ENCODE data around the gene GPD1. TPM values are rescaled to one million over a fixed set of nuclear protein-coding genes. Genes with fewer than 3 reads are reported as not detected.
A peak's percentile ranks its signal among the peaks of the same experiment; 100 is the strongest.
"Not testable (repeated sequence)": the region's sequence is repeated elsewhere in the genome, so short reads cannot be mapped to it uniquely, and the experiment has no call there.

GPD1 gene
- total RNA-seq, 1 donor from 2014 or later: not detected

DNA sequence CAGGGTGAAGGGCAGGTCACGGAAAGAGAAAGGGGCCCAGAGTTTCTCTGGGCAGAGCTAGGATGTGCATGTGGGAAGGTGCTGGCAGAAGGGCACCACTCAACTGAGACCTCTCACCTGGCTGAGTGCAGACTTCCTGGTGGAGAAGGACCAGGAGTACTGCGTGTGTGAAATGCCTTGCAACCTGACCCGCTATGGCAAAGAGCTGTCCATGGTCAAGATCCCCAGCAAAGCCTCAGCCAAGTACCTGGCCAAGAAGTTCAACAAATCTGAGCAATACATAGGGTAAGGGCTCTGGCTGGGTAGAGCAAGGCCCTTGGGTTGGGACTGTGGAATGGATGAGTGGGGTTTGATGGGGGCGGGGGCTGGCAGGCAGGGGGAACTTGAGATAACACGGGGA lies 24.0 kb upstream of the GPD1 start:
- Mint-ChIP-seq H3K36me3 (no peaks in the 10 kb centered on the region), H3K27me3 (ENCODE audit: insufficient read depth, low read depth) (peaks cover 5% of the 10 kb centered on the region), H3K27ac (peak overlapping the region; percentile 42), H3K4me1 (peaks cover 5% of the 10 kb centered on the region), H3K9me3 (no peaks in the 10 kb centered on the region), H3K4me3 (no peak overlapping the region)
- Histone ChIP-seq H3K27me3 (peaks cover 15% of the 10 kb centered on the region), H3K4me2 (no peak overlapping the region), H2AFZ (replicated peaks) (no peak overlapping the region), H3K9me3 (ENCODE audit: low read depth) (no peaks in the 10 kb centered on the region), H3F3A (ENCODE audit: low read depth) (peaks cover 5% of the 10 kb centered on the region), H3K9ac (no peak overlapping the region), H3K4me3 (no peak overlapping the region), H3K4me1 (no peaks in the 10 kb centered on the region), H3K79me2 (ENCODE audit: low read depth) (peaks cover 5% of the 10 kb centered on the region), H4K20me1 (ENCODE audit: low read depth) (no peaks in the 10 kb centered on the region), H3K36me3 (no peaks in the 10 kb centered on the region), H3K27ac (no peak overlapping the region)
- DNase-seq (ENCODE audit: low spot score): no peak
- TF ChIP-seq EZH2 (IDR thresholded peaks at IDR 0.05) (no peak), EZH2phosphoT487 (IDR thresholded peaks at IDR 0.05) (no peak)
- TF ChIP-seq, protein P1, sequence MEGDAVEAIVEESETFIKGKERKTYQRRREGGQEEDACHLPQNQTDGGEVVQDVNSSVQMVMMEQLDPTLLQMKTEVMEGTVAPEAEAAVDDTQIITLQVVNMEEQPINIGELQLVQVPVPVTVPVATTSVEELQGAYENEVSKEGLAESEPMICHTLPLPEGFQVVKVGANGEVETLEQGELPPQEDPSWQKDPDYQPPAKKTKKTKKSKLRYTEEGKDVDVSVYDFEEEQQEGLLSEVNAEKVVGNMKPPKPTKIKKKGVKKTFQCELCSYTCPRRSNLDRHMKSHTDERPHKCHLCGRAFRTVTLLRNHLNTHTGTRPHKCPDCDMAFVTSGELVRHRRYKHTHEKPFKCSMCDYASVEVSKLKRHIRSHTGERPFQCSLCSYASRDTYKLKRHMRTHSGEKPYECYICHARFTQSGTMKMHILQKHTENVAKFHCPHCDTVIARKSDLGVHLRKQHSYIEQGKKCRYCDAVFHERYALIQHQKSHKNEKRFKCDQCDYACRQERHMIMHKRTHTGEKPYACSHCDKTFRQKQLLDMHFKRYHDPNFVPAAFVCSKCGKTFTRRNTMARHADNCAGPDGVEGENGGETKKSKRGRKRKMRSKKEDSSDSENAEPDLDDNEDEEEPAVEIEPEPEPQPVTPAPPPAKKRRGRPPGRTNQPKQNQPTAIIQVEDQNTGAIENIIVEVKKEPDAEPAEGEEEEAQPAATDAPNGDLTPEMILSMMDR (IDR thresholded peaks at IDR 0.05): no peak

DNA sequence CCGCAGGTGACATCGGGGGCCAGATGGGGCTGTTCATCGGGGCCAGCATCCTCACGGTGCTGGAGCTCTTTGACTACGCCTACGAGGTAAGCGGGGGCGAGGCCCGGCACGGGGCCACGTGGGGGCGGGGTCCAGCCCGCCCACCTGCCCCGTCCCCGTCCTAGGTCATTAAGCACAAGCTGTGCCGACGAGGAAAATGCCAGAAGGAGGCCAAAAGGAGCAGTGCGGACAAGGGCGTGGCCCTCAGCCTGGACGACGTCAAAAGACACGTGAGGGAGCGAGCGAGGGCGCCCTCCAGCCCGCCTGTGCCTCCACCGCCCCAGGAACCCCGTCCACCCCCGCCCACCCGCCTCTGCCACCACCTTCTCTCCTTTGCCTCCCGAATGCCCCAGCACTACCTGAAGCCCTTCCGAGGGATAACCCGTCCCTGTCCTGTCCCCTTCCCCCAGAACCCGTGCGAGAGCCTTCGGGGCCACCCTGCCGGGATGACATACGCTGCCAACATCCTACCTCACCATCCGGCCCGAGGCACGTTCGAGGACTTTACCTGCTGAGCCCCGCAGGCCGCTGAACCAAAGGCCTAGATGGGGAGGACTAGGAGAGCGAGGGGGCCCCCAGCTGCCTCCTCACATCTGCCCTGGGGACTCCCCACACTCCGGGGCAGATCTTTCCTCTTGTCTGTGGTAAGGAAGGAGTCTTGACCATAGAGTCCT lies 22.6 kb upstream of the GPD1 start:
- Mint-ChIP-seq H3K4me3 (no peak overlapping the region), H3K27me3 (ENCODE audit: insufficient read depth, low read depth) (peaks cover 5% of the 10 kb centered on the region), H3K27ac (peak overlapping the region; percentile 81), H3K4me1 (peaks cover 16% of the 10 kb centered on the region), H3K9me3 (no peaks in the 10 kb centered on the region), H3K36me3 (no peaks in the 10 kb centered on the region)
- peak; percentile 32 for DNase-seq (ENCODE audit: low spot score)
- H3K36me3 ChIP-seq: no peaks in the 10 kb centered on the region
- no peak overlapping the region for H3K9ac ChIP-seq
- peaks cover 17% of the 10 kb centered on the region for H3K79me2 ChIP-seq (ENCODE audit: low read depth)
- peaks cover 15% of the 10 kb centered on the region for H3K27me3 ChIP-seq
- no peak overlapping the region for H2AFZ ChIP-seq (replicated peaks)
- no peak for TF ChIP-seq EZH2 (IDR thresholded peaks at IDR 0.05)
- TF ChIP-seq, protein P1 (IDR thresholded peaks at IDR 0.05): no peak
- TF ChIP-seq EZH2phosphoT487 (IDR thresholded peaks at IDR 0.05): no peak
- H3K4me3 ChIP-seq: no peak overlapping the region
- peaks cover 9% of the 10 kb centered on the region for H4K20me1 ChIP-seq (ENCODE audit: low read depth)
- no peak overlapping the region for H3K27ac ChIP-seq
- peaks cover 3% of the 10 kb centered on the region for H3K4me1 ChIP-seq
- H3F3A ChIP-seq (ENCODE audit: low read depth): peaks cover 13% of the 10 kb centered on the region
- no peaks in the 10 kb centered on the region for H3K9me3 ChIP-seq (ENCODE audit: low read depth)
- H3K4me2 ChIP-seq: no peak overlapping the region

DNA sequence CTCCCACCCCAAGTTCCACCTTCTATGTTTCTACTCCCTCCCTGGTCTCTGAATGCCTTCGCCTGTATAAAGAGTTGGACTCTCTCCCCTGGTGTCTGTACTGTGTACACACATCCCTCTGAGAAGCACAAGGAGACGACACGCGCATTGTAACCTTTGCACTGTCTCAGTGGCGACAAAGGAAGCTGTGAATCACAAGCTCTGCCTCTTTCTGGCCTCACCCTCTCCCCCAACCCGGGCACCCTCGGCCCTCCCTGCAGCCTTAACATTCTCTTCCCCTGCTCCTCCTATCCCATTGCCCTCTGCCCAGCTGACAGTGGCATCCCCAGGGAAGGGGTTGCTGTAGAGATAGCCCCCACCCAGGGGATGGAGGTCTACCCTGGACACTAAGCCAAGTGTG lies 21.2 kb upstream of the GPD1 start:
- TF ChIP-seq EZH2 (IDR thresholded peaks at IDR 0.05) (no peak), EZH2phosphoT487 (IDR thresholded peaks at IDR 0.05) (no peak)
- H3K27ac ChIP-seq: no peak overlapping the region
- H3K27me3 Mint-ChIP-seq (ENCODE audit: insufficient read depth, low read depth): peaks cover 2% of the 10 kb centered on the region
- no peak overlapping the region for H3K4me2 ChIP-seq
- peak overlapping the region; percentile 59 for H3K27ac Mint-ChIP-seq
- no peaks in the 10 kb centered on the region for H3K9me3 Mint-ChIP-seq
- no peaks in the 10 kb centered on the region for H3K9me3 ChIP-seq (ENCODE audit: low read depth)
- peaks cover 26% of the 10 kb centered on the region for H3F3A ChIP-seq (ENCODE audit: low read depth)
- H3K9ac ChIP-seq: no peak overlapping the region
- H3K4me1 Mint-ChIP-seq: peaks cover 21% of the 10 kb centered on the region
- no peak overlapping the region for H2AFZ ChIP-seq (replicated peaks)
- H4K20me1 ChIP-seq (ENCODE audit: low read depth): peaks cover 21% of the 10 kb centered on the region
- H3K4me3 ChIP-seq: no peak overlapping the region
- peaks cover 3% of the 10 kb centered on the region for H3K4me1 ChIP-seq
- H3K36me3 ChIP-seq: peaks cover 5% of the 10 kb centered on the region
- H3K4me3 Mint-ChIP-seq: peak overlapping the region; percentile 1
- peaks cover 15% of the 10 kb centered on the region for H3K27me3 ChIP-seq
- peaks cover 31% of the 10 kb centered on the region for H3K79me2 ChIP-seq (ENCODE audit: low read depth)
- peaks cover 8% of the 10 kb centered on the region for H3K36me3 Mint-ChIP-seq
- DNase-seq (ENCODE audit: low spot score): no peak

DNA sequence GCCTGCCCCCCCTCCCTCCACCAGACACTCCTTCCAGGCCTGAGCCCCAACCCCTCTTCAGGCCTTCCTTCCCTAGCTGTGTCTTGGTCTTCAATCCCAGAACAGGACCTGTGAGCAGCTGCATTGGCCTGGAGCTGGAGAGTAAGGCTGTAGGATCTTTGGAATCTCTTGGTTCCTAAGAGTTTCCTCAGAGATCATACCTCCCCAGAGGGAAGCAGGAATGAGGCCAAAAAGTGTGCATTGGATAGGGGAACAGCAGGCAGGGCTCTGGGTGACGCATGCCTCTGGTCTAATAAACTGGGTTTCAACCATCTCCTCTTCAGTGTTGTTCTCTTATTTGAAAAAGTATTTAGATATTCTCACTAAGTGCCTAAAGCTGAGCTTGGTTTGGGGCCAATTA lies 20.5 kb upstream of the GPD1 start:
- H3K79me2 ChIP-seq (ENCODE audit: low read depth): peaks cover 38% of the 10 kb centered on the region
- no peak for TF ChIP-seq EZH2 (IDR thresholded peaks at IDR 0.05)
- peaks cover 33% of the 10 kb centered on the region for H3F3A ChIP-seq (ENCODE audit: low read depth)
- peaks cover 3% of the 10 kb centered on the region for H3K4me1 ChIP-seq
- no peak overlapping the region for H3K9ac ChIP-seq
- no peak overlapping the region for H3K4me2 ChIP-seq
- H3K4me3 ChIP-seq: no peak overlapping the region
- peak overlapping the region; percentile 15 for H3K27ac Mint-ChIP-seq
- H3K4me3 Mint-ChIP-seq: peak overlapping the region; percentile 76
- peaks cover 26% of the 10 kb centered on the region for H4K20me1 ChIP-seq (ENCODE audit: low read depth)
- H3K9me3 ChIP-seq (ENCODE audit: low read depth): no peaks in the 10 kb centered on the region
- H3K36me3 ChIP-seq: peaks cover 5% of the 10 kb centered on the region
- H3K9me3 Mint-ChIP-seq: no peaks in the 10 kb centered on the region
- no peak overlapping the region for H3K27ac ChIP-seq
- no peak overlapping the region for H2AFZ ChIP-seq (replicated peaks)
- H3K36me3 Mint-ChIP-seq: peaks cover 11% of the 10 kb centered on the region
- H3K4me1 Mint-ChIP-seq: peaks cover 21% of the 10 kb centered on the region
- no peak for DNase-seq (ENCODE audit: low spot score)
- peaks cover 15% of the 10 kb centered on the region for H3K27me3 ChIP-seq
- peaks cover 4% of the 10 kb centered on the region for H3K27me3 Mint-ChIP-seq (ENCODE audit: insufficient read depth, low read depth)

DNA sequence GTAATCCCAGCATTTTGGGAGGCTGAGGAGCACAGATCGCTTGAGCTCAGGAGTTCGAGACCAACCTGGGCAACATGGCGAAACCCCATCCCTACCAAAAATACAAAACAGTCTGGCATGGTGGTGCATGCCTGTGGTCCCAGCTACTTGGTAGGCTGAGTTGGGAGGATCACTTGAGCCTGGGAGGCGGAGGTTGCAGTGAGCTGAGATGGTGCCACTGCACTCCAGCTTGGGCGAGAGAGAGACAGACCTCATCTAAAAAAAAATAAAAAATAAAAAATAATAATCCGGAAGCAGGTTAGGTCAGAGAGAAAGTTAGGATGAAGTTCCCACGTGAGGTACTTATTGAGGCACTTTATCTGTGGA lies 19.4 kb upstream of the GPD1 start:
- H3K9ac ChIP-seq; H3K9me3 ChIP-seq (ENCODE audit: low read depth); H3K4me1 ChIP-seq; H3K9me3 Mint-ChIP-seq; H3K27me3 Mint-ChIP-seq (ENCODE audit: insufficient read depth, low read depth); DNase-seq (ENCODE audit: low spot score); H3K27ac ChIP-seq: not testable (repeated sequence)
- peaks cover 15% of the 10 kb centered on the region for H3K27me3 ChIP-seq
- peak overlapping the region; percentile 78 for H3K4me2 ChIP-seq
- Mint-ChIP-seq H3K36me3 (peaks cover 16% of the 10 kb centered on the region), H3K4me3 (peak overlapping the region; percentile 97), H3K4me1 (peaks cover 21% of the 10 kb centered on the region), H3K27ac (peak overlapping the region; percentile 83)
- H4K20me1 ChIP-seq (ENCODE audit: low read depth): peaks cover 35% of the 10 kb centered on the region
- peak overlapping the region; percentile 94 for H2AFZ ChIP-seq (replicated peaks)
- H3K79me2 ChIP-seq (ENCODE audit: low read depth): peaks cover 46% of the 10 kb centered on the region
- H3K4me3 ChIP-seq: peak overlapping the region; percentile 82
- peaks cover 35% of the 10 kb centered on the region for H3F3A ChIP-seq (ENCODE audit: low read depth)
- H3K36me3 ChIP-seq: peaks cover 12% of the 10 kb centered on the region
